Measurements from ENCODE around the gene BMPER.

Gene BMPER

DNA sequence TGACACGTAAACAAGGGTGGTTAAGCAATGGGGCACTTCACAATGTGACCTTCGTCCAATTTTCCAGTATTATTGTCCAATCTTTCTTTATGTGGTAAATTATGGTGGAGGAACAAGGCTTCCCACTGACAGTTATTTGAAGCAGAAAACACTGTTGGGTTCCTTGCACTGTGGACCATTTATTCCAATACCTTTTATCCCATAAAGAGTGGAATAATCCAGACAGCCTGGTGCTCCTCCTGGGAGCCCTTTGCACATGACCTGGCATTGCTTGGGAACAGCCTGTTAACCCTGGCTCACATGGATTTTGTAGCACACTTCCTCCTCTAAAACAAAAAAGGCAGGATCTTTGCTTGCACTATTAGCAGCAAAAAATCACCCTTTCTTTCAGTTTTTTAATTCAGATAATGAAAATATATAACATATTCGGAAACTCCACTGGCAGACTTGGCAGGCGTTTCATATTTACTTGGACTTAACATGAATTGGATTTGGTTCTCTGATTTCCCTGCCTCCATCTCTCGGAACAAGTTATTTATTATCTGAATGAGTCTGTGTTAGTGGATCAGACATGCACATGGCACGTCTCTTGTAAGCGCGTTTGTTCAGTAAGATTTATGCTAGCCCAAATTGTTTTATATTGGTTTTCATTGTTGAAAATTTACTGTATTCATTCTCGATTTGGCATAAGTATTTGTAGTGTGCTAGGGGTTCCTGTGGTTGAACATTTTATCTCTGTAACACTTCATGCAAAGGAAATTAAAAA, 59.3 kb downstream of the BMPER start:
- TF ChIP-seq, protein P1, sequence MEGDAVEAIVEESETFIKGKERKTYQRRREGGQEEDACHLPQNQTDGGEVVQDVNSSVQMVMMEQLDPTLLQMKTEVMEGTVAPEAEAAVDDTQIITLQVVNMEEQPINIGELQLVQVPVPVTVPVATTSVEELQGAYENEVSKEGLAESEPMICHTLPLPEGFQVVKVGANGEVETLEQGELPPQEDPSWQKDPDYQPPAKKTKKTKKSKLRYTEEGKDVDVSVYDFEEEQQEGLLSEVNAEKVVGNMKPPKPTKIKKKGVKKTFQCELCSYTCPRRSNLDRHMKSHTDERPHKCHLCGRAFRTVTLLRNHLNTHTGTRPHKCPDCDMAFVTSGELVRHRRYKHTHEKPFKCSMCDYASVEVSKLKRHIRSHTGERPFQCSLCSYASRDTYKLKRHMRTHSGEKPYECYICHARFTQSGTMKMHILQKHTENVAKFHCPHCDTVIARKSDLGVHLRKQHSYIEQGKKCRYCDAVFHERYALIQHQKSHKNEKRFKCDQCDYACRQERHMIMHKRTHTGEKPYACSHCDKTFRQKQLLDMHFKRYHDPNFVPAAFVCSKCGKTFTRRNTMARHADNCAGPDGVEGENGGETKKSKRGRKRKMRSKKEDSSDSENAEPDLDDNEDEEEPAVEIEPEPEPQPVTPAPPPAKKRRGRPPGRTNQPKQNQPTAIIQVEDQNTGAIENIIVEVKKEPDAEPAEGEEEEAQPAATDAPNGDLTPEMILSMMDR (conservative IDR thresholded peaks at IDR 0.05; ENCODE audit: low read depth, low read length), result no peak
- H3K4me3 ChIP-seq (ENCODE audit: low read length), result no peak overlapping the region
- no peak for DNase-seq (ENCODE audit: low read depth)

DNA sequence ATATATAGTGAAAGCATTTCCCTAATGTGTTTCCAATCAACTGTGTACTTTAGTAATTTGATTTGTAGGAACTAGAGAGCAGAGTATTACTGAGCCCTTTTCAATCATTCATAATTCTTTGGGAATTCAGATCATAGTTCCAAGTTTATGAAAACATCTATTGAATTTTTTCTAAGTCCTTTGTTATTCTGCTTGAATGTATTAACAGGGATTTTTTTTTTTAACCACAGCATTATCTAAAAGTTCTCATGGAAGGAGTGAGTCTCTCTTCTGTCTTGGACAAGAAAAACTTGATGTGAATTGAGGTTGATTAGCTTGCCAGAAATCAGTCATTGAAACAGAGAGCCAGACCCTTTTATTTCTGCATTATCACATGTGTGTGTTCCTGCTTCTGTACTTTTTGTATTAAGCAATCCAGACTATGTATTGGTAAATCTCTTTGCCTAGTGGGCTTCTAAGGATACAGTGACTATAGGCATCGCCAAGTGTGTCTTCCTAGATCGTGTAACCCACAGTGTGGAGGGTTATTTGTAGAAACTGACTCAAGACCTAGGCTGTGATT, 59.9 kb downstream of the BMPER start:
- DNase-seq (ENCODE audit: low read depth), result no peak
- TF ChIP-seq, protein P1 (conservative IDR thresholded peaks at IDR 0.05; ENCODE audit: low read depth, low read length), result no peak
- H3K4me3 ChIP-seq (ENCODE audit: low read length), result no peak overlapping the region

DNA sequence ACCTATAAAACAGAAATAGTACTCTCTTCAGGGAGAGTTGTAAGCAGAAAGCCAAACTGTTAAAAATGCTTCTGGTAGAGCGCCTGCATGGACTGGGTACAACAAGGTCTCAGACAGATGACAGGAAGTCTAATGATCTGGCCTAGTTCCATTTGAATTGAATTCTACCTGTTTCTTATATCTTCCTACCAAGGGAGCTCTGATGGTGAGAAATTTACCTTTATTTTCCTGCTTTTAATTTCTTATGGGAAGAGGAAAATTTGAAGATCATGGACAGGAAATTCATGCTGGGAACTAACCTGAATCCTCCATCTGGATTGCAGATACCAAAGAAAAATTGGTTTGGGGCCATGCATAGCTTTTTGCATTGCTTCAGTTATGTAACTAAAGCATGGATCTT, 63.3 kb downstream of the BMPER start:
- TF ChIP-seq, protein P1 (conservative IDR thresholded peaks at IDR 0.05; ENCODE audit: low read depth, low read length), result no peak
- DNase-seq (ENCODE audit: low read depth), result no peak

DNA sequence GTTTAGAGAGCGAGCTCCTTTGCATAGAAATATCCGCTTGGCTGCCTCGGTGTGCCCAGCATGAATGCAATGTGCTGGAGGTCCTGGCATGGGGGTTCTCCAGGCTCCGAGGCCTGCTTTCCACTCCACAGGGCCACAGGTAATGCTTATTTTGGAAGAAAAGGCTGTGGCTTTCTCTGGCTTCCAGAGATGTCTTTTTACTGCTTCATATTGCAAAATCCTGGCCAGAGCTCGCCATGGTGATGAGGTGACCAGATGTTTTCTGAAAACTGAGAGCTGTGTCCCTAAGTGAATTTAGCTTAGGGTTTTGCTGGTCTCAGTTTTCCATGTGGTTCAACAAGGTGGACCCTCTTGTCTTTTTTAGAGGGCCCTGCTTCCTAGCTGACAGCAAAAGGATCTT, 65.2 kb downstream of the BMPER start:
- H3K4me3 ChIP-seq (ENCODE audit: low read length), result no peak overlapping the region
- TF ChIP-seq, protein P1 (conservative IDR thresholded peaks at IDR 0.05; ENCODE audit: low read depth, low read length), result no peak
- no peak for DNase-seq (ENCODE audit: low read depth)

More for the DNA sequence above, 63.3 kb downstream of the BMPER start:
- H3K4me3 ChIP-seq (ENCODE audit: low read length), result no peak overlapping the region

GRCh38 chr7:33971106-33971505, 65.8 kb downstream of the BMPER start:
- DNase-seq (ENCODE audit: low read depth), result no peak
- no peak overlapping the region for H3K4me3 ChIP-seq (ENCODE audit: low read length)
- TF ChIP-seq, protein P1 (conservative IDR thresholded peaks at IDR 0.05; ENCODE audit: low read depth, low read length), result no peak

GRCh38 chr7:33973231-33974015, 68.1 kb downstream of the BMPER start:
- TF ChIP-seq, protein P1 (conservative IDR thresholded peaks at IDR 0.05; ENCODE audit: low read depth, low read length), result no peak
- no peak overlapping the region for H3K4me3 ChIP-seq (ENCODE audit: low read length)
- DNase-seq (ENCODE audit: low read depth), result no peak

All from retinal pigment epithelial cell (primary cell).